Sigmoid colon (tissue), 7 donors: ENCODE measurements around the gene SRGAP1. TPM values are rescaled to one million over a fixed set of nuclear protein-coding genes. Genes with fewer than 3 reads are reported as not detected.

Experiments
- DNase-seq: peaks from one replicate; pipeline ENCODE4 v3.0.0-alpha.2; 2019
- H3K27ac ChIP-seq, 4 donors: fragments of 200-600 bp; sonication (generic); one replicate each; pipeline ENCODE4 v1.5.1; 2016 to 2019; ENCODE audit warnings: mild to moderate bottlenecking in 1 of 4
- H3K27me3 ChIP-seq, 3 donors: fragments of 200-600 bp; sonication (generic); one replicate each; pipeline ENCODE4 v1.5.1; 2019; ENCODE audit warnings: mild to moderate bottlenecking in 1 of 3
- H3K36me3 ChIP-seq, 4 donors: fragments of 200-600 bp; sonication (generic); one replicate each; pipeline ENCODE4 v1.5.1; 2016 to 2019
- H3K4me1 ChIP-seq, 4 donors: fragments of 200-600 bp; sonication (generic); one replicate each; pipeline ENCODE4 v1.5.1; 2017 to 2019
- H3K4me3 ChIP-seq, 4 donors: fragments of 200-600 bp; sonication (generic); one replicate each; pipeline ENCODE4 v1.5.1; 2017 to 2019; ENCODE audit warnings: mild to moderate bottlenecking in 2 of 4, moderate library complexity in 1 of 4
- H3K9me3 ChIP-seq, 4 donors: fragments of 200-600 bp in 3 of 4; sonication (generic) in 3 of 4; one replicate each; pipeline versions ENCODE4 v1.5.1 to v1.6.1; 2013 to 2019
- CTCF ChIP-seq, 4 experiments: fragments of 450-650 bp in 3 of 4; fragments of 200-600 bp in 1 of 4; IDR thresholded peaks; one replicate each; pipeline ENCODE4 v1.5.1; 2016 to 2019; ENCODE audit warnings: antibody characterized with exemption in 4 of 4, mild to moderate bottlenecking in 3 of 4, moderate library complexity in 2 of 4
- EP300 ChIP-seq, 4 donors: sonication (generic); formaldehyde crosslinking; IDR thresholded peaks; one replicate each; pipeline ENCODE4 v1.6.1; 2017; ENCODE audit warnings: antibody characterized with exemption in 4 of 4
- POLR2A ChIP-seq, 2 donors: fragments of 450-650 bp; IDR thresholded peaks; one replicate each; pipeline ENCODE4 v1.6.1; 2016; ENCODE audit warnings: antibody characterized with exemption in 2 of 2, mild to moderate bottlenecking in 2 of 2, moderate library complexity in 2 of 2
- POLR2AphosphoS5 ChIP-seq, 4 donors: sonication (generic); formaldehyde crosslinking; IDR thresholded peaks; one replicate each; pipeline ENCODE4 v1.6.1; 2017; ENCODE audit warnings: antibody characterized with exemption in 4 of 4
- WGBS, 2 donors: extraction: QIAGEN DNeasy Blood & Tissue Kit; methylation state at CpG; one replicate each; pipeline ENCODE4 v1.1.7; 2013; 5-methylcytosine and 5-hydroxymethylcytosine counted together
- intact Hi-C: fragments of 100-400 bp; cut with DNase I; formaldehyde crosslinking; loops from one replicate; pipeline ENCODE4 v1.15.1; 2023
- polyA plus RNA-seq, 3 donors: library from polyadenylated mRNA; stranded (reverse); fragments of 200-250 nt; gene quantifications; one replicate each; pipeline ENCODE4 v1.2.3, GENCODE V29; 2013
- total RNA-seq, 4 donors: library from RNA; depleted of rRNA; stranded (reverse); fragments of >200 nt; gene quantifications; one replicate each; pipeline ENCODE4 v1.1.0, GENCODE V29; 2016
- donor health status: healthy with polysubstance abuse.
- donor health status: Bipolar disorder and iron deficiency.
- donor health status: healthy.

The SRGAP1 gene
- total and polyA plus RNA-seq, 7 donors = 2.4 to 16.3 (median 5.4) TPM

- peak overlapping the region; percentile 69 to 80 (median 78) for H3K27ac ChIP-seq
Measured at GRCh38 chr12:64103825-64104740, 259.6 kb downstream of the SRGAP1 start.

GRCh38 chr12:64105026-64105425, 260.5 kb downstream of the SRGAP1 start:
- H3K27me3 ChIP-seq = no peaks in the 10 kb centered on the region
- TF ChIP-seq POLR2AphosphoS5 (IDR thresholded peaks at IDR 0.05) = no peak
- no peak for TF ChIP-seq CTCF (IDR thresholded peaks at IDR 0.05)
- no peak for TF ChIP-seq POLR2A (IDR thresholded peaks at IDR 0.05)
- no peak for TF ChIP-seq EP300 (IDR thresholded peaks at IDR 0.05)
- H3K4me1 ChIP-seq = peaks cover 0 to 21% (median 15%) of the 10 kb centered on the region in 4 donors
- H3K36me3 ChIP-seq = peaks cover 0 to 6% (median 0%) of the 10 kb centered on the region in 4 donors
- no peaks in the 10 kb centered on the region for H3K9me3 ChIP-seq
- 91 to 95% methylated on average over 3 of the region's 3 CpGs for WGBS, 2 donors
- no peak overlapping the region for H3K4me3 ChIP-seq
- H3K27ac ChIP-seq = peak overlapping the region; percentile 69 to 80 (median 78)
- DNase-seq = no peak
- intact Hi-C loops = loop anchor here (2.0 to 10.0 kb wide), 3 partner anchors 22 to 300 kb away; partner anchors contain the start of gene XPOT

More at GRCh38 chr12:64103825-64104740, 259.6 kb downstream of the SRGAP1 start:
- no peaks in the 10 kb centered on the region for H3K27me3 ChIP-seq
- H3K4me3 ChIP-seq = no peak overlapping the region
- TF ChIP-seq POLR2A (IDR thresholded peaks at IDR 0.05) = no peak
- TF ChIP-seq EP300 (IDR thresholded peaks at IDR 0.05) = peak; percentile 35 to 87 (median 48)
- peak; percentile 78 to 89 (median 86) for TF ChIP-seq POLR2AphosphoS5 (IDR thresholded peaks at IDR 0.05)
- TF ChIP-seq CTCF (IDR thresholded peaks at IDR 0.05) = no peak
- H3K36me3 ChIP-seq = no peaks in the 10 kb centered on the region
- intact Hi-C loops = loop anchor here (2.0 to 10.0 kb wide), 4 partner anchors 21 to 301 kb away; partner anchors contain the start of genes SRGAP1 and XPOT
- no peaks in the 10 kb centered on the region for H3K9me3 ChIP-seq
- 90% methylated on average over 10 of the region's 10 CpGs for WGBS, 2 donors
- H3K4me1 ChIP-seq = peaks cover 0 to 30% (median 23%) of the 10 kb centered on the region in 4 donors
- peak; percentile 90 for DNase-seq

- H3K27me3 ChIP-seq = no peaks in the 10 kb centered on the region
- DNase-seq = no peak
- 92 to 94% methylated on average over 1 of the region's 1 CpG for WGBS, 2 donors
- H3K4me1 ChIP-seq = peaks cover 0 to 18% (median 11%) of the 10 kb centered on the region in 4 donors
- H3K9me3 ChIP-seq = peaks cover 0 to 2% (median 0%) of the 10 kb centered on the region in 4 donors
- no peak overlapping the region for H3K4me3 ChIP-seq
- intact Hi-C loops = loop anchor here (10.0 kb wide), 1 partner anchor 297 kb away; the partner anchor contains the start of gene XPOT
- H3K36me3 ChIP-seq = peaks cover 0 to 25% (median 0%) of the 10 kb centered on the region in 4 donors
- TF ChIP-seq POLR2A (IDR thresholded peaks at IDR 0.05) (no peak), CTCF (IDR thresholded peaks at IDR 0.05) (no peak), EP300 (IDR thresholded peaks at IDR 0.05) (no peak), POLR2AphosphoS5 (IDR thresholded peaks at IDR 0.05) (no peak)
- no peak overlapping the region for H3K27ac ChIP-seq
Measured at GRCh38 chr12:64107776-64108175, 263.3 kb downstream of the SRGAP1 start.

GRCh38 chr12:64109706-64110105, 265.2 kb downstream of the SRGAP1 start:
- WGBS, 2 donors = 91 to 93% methylated on average over 4 of the region's 4 CpGs
- Histone ChIP-seq H3K4me1 (peaks cover 0 to 5% (median 2%) of the 10 kb centered on the region in 4 donors), H3K27ac (no peak overlapping the region), H3K27me3 (no peaks in the 10 kb centered on the region), H3K4me3 (no peak overlapping the region), H3K36me3 (peaks cover 0 to 25% (median 0%) of the 10 kb centered on the region in 4 donors), H3K9me3 (peaks cover 0 to 2% (median 0%) of the 10 kb centered on the region in 4 donors)
- DNase-seq = no peak
- intact Hi-C loops = loop anchor here (10.0 kb wide), 1 partner anchor 295 kb away; the partner anchor contains the start of gene XPOT
- no peak for TF ChIP-seq CTCF (IDR thresholded peaks at IDR 0.05)
- no peak for TF ChIP-seq POLR2AphosphoS5 (IDR thresholded peaks at IDR 0.05)
- TF ChIP-seq POLR2A (IDR thresholded peaks at IDR 0.05) = no peak
- TF ChIP-seq EP300 (IDR thresholded peaks at IDR 0.05) = no peak
